Retina (tissue), 1 donor: Measurements from ENCODE around the gene LUM.

Experiments
- DNase-seq: peaks from one replicate; pipeline ENCODE4 v3.0.0-alpha.2; 2016

The LUM gene

GRCh38 chr12:91072931-91073330 is 38.4 kb downstream of the LUM start:
- DNase-seq = no peak

DNA sequence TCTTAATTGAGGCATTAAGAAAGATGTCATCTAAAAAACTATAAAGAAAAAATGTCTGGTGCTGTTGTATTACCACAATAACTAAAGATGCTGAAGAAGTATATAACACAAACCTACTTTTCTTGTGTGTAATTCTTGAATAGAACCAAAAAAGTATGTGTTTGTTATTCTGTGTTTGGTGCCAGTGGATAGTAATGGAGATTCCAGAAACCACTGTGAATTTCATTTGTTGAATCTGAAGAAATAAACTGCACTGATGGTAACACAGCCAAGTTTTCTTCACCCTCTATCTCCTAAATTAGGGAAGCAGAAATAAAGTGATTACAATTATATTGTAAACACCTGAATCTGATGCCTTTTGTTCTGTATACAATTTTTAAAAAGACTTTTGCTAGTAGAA is 40.4 kb downstream of the LUM start:
- DNase-seq = no peak

DNA sequence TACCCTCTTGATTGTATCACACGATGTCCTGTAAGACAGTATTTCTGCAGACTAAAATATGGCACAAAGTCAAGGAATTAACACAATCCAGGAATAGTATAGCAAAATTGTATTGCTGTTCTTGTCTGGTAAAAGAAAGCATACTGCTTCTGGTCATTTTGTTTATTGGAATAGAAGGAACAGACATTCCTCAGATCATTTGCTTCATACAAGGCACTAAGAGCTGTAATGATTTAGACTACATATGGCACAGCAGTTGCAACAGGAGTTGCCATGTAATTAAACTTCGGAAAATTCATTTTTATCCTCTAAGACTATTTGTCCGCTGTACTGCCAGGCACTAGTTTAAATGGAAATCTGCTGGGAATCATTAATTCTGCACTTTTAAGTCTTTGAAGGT is 45.9 kb downstream of the LUM start:
- DNase-seq = no peak

GRCh38 chr12:91064640-91065039 is 46.7 kb downstream of the LUM start:
- DNase-seq = no peak

GRCh38 chr12:91061091-91061490 is 50.2 kb downstream of the LUM start:
- DNase-seq = no peak

GRCh38 chr12:91059211-91059610 is 52.1 kb downstream of the LUM start:
- DNase-seq = no peak

DNA sequence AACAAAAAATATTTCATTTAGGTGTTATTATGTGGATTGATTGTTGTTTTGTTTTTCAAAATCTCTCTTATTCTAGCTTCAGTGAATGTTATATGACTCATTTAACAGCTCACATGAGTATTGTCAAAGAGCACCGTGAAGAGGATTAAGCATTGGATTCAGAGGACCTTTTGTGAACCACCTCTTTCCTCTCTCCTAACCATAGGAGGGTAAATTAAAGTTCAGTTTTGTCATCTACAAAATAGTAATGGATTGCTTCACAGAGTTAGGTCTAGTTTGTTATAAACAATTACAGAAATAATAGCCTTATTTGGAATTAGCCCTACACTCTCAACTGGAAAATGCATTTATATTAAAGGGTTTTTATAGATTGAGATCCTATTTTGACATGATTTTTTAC is 52.5 kb downstream of the LUM start:
- DNase-seq = no peak

DNA sequence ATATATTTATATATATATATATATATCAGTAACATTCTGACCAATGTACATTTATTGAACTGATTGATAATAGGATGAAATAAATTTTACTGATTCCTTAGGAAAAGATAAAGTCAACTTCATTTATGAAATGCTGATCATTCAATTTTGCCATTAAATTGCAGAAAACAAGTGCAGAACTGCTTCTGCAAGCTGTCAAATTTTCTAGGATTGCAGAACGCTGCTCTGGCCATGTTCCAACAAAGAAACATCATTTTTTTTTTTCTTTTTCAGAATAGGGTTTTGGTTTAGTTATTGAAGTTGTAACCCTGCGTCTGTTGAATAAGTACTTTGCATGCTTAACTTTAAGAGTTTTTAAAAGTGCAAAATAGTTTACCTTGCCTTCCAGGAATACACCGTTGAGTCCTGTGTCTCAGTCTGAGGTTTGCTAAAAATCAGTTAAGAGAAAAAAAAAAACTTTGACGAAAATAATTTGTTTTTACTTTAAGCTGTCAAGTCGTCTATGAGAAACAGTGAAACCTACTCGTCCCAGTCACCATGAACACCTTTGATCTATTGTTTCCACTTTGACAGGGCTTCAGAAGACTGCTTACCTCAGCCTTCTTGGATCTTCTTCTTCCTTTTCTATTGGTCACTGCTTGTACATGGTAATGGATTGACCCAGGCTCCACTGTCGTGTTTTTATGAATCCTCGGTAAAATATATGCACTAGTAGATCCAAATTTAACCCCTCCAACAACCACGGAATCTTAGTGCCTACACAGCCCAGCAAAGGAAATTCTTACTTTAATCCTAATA is 53.7 kb downstream of the LUM start, which contains the start of gene KERA:
Gene KERA, minus strand, starts transcription at position 657 of the 798 bp plus-strand sequence. CDS start 1,743 bp downstream, outside the sequence.
- DNase-seq = no peak

GRCh38 chr12:91056488-91056887 is 54.8 kb downstream of the LUM start:
- DNase-seq = no peak

- DNase-seq = no peak
Measured at GRCh38 chr12:91055976-91056375, 55.3 kb downstream of the LUM start.

- DNase-seq = no peak
Measured at GRCh38 chr12:91053951-91054715, 57.2 kb downstream of the LUM start.
